ENCODE measurements around the gene EDEM1.

EDEM1 gene

GRCh38 chr3:5250467-5251195 lies 63.1 kb downstream of the EDEM1 start:
- no peak overlapping the region for H3K4me3 ChIP-seq (ENCODE audit: low read depth in 1 of 2, low read length in 2 of 2)

GRCh38 chr3:5251196-5251583 lies 63.7 kb downstream of the EDEM1 start:
- H3K79me2 ChIP-seq (ENCODE audit: insufficient read depth, low read length) = no peaks in the 10 kb centered on the region
- H2AFZ ChIP-seq (ENCODE audit: low read depth, low read length) = no peak overlapping the region
- H3K9ac ChIP-seq (ENCODE audit: low read depth, low read length) = no peak overlapping the region
- TF ChIP-seq EZH2 (IDR thresholded peaks at IDR 0.05; ENCODE audit: borderline replicate concordance, low read depth, low read length, severe bottlenecking) = no peak
- TF ChIP-seq CTCF (IDR thresholded peaks at IDR 0.05; ENCODE audit: borderline replicate concordance, extremely low read depth, low read length, poor library complexity, severe bottlenecking) = no peak
- H3K9me3 ChIP-seq (ENCODE audit: insufficient read depth, low read length, severe bottlenecking) = no peaks in the 10 kb centered on the region
- H4K20me1 ChIP-seq (ENCODE audit: insufficient read depth, low read length) = no peaks in the 10 kb centered on the region
- H3K36me3 ChIP-seq (ENCODE audit: insufficient read depth, low read length) = no peaks in the 10 kb centered on the region
- no peak overlapping the region for H3K4me2 ChIP-seq (ENCODE audit: insufficient read depth, low read length)
- DNase-seq = no peak
- no peak overlapping the region for H3K4me3 ChIP-seq (ENCODE audit: low read depth in 1 of 2, low read length in 2 of 2)
- H3K4me1 ChIP-seq (ENCODE audit: insufficient read depth, low read length) = peaks cover 2% of the 10 kb centered on the region
- H3K27ac ChIP-seq (ENCODE audit: low read length) = no peak overlapping the region
- no peak for ATAC-seq (ENCODE audit: insufficient read depth, low read depth)
- H3K27me3 ChIP-seq (ENCODE audit: insufficient read depth, low read length, poor library complexity) = no peaks in the 10 kb centered on the region

More at GRCh38 chr3:5250467-5251195, 63.1 kb downstream of the EDEM1 start:
- no peaks in the 10 kb centered on the region for H3K79me2 ChIP-seq (ENCODE audit: insufficient read depth, low read length)
- TF ChIP-seq CTCF (IDR thresholded peaks at IDR 0.05; ENCODE audit: borderline replicate concordance, extremely low read depth, low read length, poor library complexity, severe bottlenecking) = no peak
- no peak for TF ChIP-seq EZH2 (IDR thresholded peaks at IDR 0.05; ENCODE audit: borderline replicate concordance, low read depth, low read length, severe bottlenecking)
- H2AFZ ChIP-seq (ENCODE audit: low read depth, low read length) = no peak overlapping the region
- H3K27me3 ChIP-seq (ENCODE audit: insufficient read depth, low read length, poor library complexity) = no peaks in the 10 kb centered on the region
- DNase-seq (no peak), ATAC-seq (ENCODE audit: insufficient read depth, low read depth) (no peak)
- H3K9ac ChIP-seq (ENCODE audit: low read depth, low read length) = no peak overlapping the region
- peak overlapping the region; percentile 13; the same call in 1 of the 2 replicates for H3K4me2 ChIP-seq (ENCODE audit: insufficient read depth, low read length)
- H3K27ac ChIP-seq (ENCODE audit: low read length) = no peak overlapping the region
- peaks cover 7% of the 10 kb centered on the region for H3K4me1 ChIP-seq (ENCODE audit: insufficient read depth, low read length)
- no peaks in the 10 kb centered on the region for H3K9me3 ChIP-seq (ENCODE audit: insufficient read depth, low read length, severe bottlenecking)
- H3K36me3 ChIP-seq (ENCODE audit: insufficient read depth, low read length) = no peaks in the 10 kb centered on the region
- H4K20me1 ChIP-seq (ENCODE audit: insufficient read depth, low read length) = no peaks in the 10 kb centered on the region

- Histone ChIP-seq H4K20me1 (ENCODE audit: insufficient read depth, low read length) (no peaks in the 10 kb centered on the region), H2AFZ (ENCODE audit: low read depth, low read length) (no peak overlapping the region), H3K4me1 (ENCODE audit: insufficient read depth, low read length) (no peaks in the 10 kb centered on the region), H3K36me3 (ENCODE audit: insufficient read depth, low read length) (no peaks in the 10 kb centered on the region), H3K9me3 (ENCODE audit: insufficient read depth, low read length, severe bottlenecking) (no peaks in the 10 kb centered on the region), H3K9ac (ENCODE audit: low read depth, low read length) (no peak overlapping the region), H3K4me3 (ENCODE audit: low read depth in 1 of 2, low read length in 2 of 2) (no peak overlapping the region), H3K27ac (ENCODE audit: low read length) (no peak overlapping the region), H3K27me3 (ENCODE audit: insufficient read depth, low read length, poor library complexity) (no peaks in the 10 kb centered on the region), H3K4me2 (ENCODE audit: insufficient read depth, low read length) (no peak overlapping the region), H3K79me2 (ENCODE audit: insufficient read depth, low read length) (no peaks in the 10 kb centered on the region)
- TF ChIP-seq EZH2 (IDR thresholded peaks at IDR 0.05; ENCODE audit: borderline replicate concordance, low read depth, low read length, severe bottlenecking) = no peak
- DNase-seq (no peak), ATAC-seq (ENCODE audit: insufficient read depth, low read depth) (no peak)
Measured at GRCh38 chr3:5252131-5252530, 64.6 kb downstream of the EDEM1 start.

- Histone ChIP-seq H3K27me3 (ENCODE audit: insufficient read depth, low read length, poor library complexity) (no peaks in the 10 kb centered on the region), H2AFZ (ENCODE audit: low read depth, low read length) (no peak overlapping the region), H3K4me3 (ENCODE audit: low read depth in 1 of 2, low read length in 2 of 2) (no peak overlapping the region), H3K9me3 (ENCODE audit: insufficient read depth, low read length, severe bottlenecking) (no peaks in the 10 kb centered on the region), H3K36me3 (ENCODE audit: insufficient read depth, low read length) (no peaks in the 10 kb centered on the region), H3K4me2 (ENCODE audit: insufficient read depth, low read length) (no peak overlapping the region), H4K20me1 (ENCODE audit: insufficient read depth, low read length) (no peaks in the 10 kb centered on the region), H3K27ac (ENCODE audit: low read length) (no peak overlapping the region), H3K79me2 (ENCODE audit: insufficient read depth, low read length) (no peaks in the 10 kb centered on the region), H3K4me1 (ENCODE audit: insufficient read depth, low read length) (no peaks in the 10 kb centered on the region), H3K9ac (ENCODE audit: low read depth, low read length) (no peak overlapping the region)
- DNase-seq = no peak
- TF ChIP-seq EZH2 (IDR thresholded peaks at IDR 0.05; ENCODE audit: borderline replicate concordance, low read depth, low read length, severe bottlenecking) = no peak
- TF ChIP-seq CTCF (IDR thresholded peaks at IDR 0.05; ENCODE audit: borderline replicate concordance, extremely low read depth, low read length, poor library complexity, severe bottlenecking) = no peak
- no peak for ATAC-seq (ENCODE audit: insufficient read depth, low read depth)
Measured at GRCh38 chr3:5254281-5255048, 67.0 kb downstream of the EDEM1 start.
